GM19438 (cell line): ENCODE measurements around the gene MIEF1.

Source experiments
- ATAC-seq: cut with Tn5 transposase; IDR thresholded peaks from one replicate; pipeline ENCODE4 v1.9.1; 2021; ENCODE audit warnings: low read depth; ENCODE audit not compliant: unreplicated experiment

Gene MIEF1

DNA sequence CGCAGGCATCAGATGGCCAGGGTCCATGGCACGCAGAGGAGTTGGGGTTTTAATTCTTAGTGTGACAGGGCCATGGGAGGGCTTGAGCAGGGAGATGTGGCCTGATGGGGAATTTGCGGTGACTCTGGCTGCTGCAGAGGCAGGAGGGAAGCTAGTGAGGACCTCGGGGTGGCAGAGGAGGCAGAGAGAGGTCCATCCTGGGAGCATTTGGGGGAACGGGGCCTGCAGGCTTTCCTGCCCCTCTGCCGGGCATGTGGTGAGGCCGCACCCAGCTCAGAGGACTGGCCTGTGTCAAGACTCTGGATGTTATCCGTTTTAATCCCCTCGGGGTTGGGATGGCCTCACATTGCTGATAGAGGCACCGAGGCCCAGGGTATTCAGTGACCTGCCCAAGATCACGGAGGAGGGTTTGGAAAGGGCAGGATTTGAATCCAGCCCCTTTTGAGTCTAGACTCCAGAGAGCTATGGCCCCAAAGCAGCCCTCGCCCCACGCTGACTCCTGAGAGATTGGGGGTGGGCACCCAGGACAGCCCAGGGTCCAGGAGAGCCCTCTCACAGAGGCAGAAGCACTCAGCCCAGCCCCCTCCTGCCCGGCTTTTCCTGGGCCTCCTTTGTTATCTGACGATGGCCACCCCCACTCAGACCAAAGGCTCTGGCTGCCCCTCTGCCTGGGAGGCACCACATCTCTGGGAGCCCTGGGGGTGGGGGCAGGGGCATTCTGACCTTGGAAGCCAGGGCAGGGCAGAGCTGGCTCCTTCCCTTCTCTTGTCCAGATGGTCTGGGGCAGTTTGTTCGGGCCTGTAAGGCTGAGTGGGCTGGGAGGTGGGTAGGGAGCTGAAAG, 31.4 kb upstream of the MIEF1 start:
- ATAC-seq: no peak

GRCh38 chr22:39471381-39472141, 30.5 kb upstream of the MIEF1 start:
- ATAC-seq: peak; percentile 55

DNA sequence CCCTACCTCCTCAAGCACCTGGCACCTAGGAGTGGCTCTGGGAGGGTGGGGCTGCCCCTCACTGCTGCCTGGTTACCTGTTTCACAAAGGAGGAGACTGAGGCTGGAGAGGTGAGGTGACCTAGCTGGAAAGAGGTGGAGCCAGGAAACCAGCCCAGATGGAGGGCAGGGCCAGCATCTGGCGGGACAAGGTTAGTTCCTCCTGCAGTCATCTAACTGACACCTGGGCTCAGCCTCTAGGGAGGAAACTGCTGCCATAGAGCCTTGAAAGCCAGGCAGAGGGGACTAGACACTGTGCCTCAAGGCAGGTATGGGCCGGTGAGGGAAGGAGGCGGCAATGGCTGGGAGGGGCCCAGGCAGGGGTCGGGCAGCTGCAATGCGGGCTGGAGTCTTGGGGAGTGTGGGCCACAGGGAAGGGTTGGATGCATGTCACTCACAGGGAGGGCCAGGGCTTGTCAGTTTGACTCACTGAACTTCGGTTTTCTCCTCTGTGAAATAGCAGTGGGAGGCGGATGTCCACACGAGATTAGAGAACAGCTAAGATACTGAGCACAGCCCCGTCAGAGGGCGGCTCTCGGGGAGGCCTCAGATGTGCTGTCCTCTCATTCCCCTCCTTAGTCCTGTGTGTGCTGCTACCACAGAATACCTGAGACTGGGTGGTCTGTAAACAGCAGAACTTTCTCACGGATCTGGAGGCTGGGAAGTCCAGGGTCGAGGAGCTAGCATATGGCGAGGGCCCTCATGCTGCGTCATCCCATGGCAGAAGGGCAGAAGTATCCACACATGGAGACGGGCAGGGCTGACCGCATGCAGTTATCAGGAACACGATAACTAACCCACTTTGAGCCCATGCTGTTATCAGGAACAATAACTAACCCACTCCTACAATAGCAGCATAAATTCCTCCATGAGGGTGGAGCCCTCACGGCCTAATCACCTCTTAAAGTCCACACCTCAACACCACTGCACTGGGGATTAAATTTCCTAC, 29.2 kb upstream of the MIEF1 start:
- ATAC-seq: no peak

DNA sequence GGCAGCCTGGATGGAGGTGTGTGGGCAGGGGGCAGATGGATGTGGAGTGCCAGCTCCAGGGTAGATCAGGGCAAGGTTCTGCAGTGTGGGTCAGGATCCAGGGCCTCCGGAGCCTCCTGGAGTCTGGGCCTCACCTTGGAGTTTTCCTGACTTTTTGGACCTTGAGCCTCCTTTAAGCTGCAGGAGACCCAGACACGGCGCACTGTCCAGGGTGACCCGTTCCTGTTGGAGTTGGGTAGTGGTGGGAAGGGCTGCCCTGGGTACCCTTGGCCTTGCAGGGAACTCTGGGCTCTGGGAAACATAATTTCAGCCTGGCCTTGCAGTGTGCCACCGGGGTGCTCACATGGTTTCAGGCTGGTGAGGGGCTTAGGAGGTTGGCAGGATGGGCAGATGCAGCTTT, 28.2 kb upstream of the MIEF1 start:
- no peak for ATAC-seq

DNA sequence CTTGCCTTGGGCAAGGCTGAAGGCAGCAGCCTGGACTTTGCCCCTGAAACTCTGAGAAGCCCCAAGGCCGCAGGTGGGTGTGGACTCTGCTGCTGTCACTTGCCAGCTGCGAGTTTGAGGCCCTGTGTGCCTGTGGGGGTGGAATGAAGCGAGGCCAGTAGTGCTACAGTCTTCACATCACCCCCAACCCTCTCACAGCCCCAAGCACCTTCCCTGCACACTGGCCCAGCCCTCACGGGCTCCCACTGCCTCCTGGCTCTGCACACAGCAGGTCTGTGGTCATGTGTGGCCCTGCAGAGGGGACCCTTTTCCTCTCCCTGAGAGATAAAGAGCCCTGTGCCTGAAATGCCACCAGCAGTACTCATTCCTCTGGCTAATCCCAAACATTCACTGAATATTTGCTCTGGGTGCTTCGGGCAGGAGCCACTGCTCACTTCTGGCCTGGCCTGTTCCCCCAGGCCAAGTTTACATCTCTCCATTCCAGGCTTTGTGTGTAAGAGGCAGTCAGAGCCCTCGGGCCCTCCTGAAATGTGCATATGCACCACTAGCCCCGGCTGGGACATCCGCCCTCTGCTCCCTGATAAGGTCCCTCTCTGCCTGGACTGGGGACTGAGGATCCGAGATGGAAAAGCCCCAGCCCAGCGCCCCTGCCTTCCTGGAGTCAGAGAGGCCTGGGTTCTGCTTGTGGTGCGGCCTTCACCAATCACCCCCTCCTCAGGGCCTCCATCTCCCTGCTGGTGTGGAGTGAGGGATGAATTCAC, 27.6 kb upstream of the MIEF1 start:
- ATAC-seq: no peak

GRCh38 chr22:39475337-39475736, 26.8 kb upstream of the MIEF1 start:
- no peak for ATAC-seq

GRCh38 chr22:39475902-39476301, 26.2 kb upstream of the MIEF1 start:
- no peak for ATAC-seq

DNA sequence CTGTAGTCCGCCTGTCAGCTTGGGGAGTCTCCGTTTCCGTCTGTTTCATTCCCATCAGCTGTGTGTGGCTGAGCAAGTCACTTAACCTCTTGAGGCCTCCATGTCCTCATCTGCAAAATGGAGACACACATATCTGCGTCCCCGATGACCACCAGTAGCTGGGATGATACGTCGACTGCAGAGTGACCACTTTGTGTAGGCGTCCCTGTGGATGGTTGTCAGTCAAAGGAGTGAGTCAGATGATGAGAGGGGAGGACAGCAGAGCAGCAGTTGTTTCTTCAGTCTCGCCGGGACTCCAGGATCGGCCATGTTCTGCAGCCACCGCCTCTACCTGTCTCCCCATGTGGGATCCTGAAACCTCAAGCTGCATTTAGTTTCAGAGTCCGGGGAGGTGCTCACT, 25.4 kb upstream of the MIEF1 start:
- ATAC-seq: no peak

DNA sequence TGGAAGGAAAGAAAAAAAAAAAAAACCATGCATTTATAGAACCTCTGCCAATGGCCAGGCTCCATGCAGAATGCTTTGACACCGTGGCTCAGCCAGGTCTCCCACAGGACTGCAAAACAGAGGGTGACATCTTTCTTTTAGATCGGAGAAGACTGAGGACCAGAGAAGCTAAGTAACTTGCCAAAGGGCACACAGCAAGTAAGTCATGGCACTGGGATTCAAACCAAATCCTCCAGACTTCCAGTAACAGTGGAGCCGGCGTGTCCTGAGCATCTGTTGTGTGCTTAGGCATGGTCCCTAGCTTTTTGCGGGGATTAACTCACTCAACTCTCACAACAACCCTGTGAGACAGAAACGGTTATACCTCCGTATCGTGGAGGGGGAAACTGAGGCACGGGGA, 24.5 kb upstream of the MIEF1 start:
- ATAC-seq: no peak

DNA sequence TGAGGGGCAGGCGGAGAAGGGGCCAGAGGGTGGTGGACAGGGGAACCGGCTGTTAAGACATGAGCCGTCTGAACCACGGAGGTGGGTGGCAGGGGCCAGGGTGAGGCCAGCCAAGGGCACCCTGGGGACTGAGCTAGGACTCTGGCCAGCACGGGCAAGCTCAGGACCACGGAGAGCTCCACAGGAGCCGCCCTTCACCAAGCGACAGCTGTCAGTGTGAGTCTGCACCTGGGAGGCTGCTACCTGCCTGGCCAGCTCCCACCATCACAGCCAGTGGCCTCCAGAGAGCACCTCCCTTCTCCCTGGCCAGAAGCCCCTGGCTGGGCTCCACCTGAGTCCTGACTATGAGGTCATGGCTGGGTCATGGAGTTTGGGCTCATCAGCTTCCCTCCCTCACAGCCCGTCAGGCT, 23.6 kb upstream of the MIEF1 start:
- no peak for ATAC-seq

GRCh38 chr22:39479254-39479653, 22.8 kb upstream of the MIEF1 start:
- ATAC-seq: no peak

DNA sequence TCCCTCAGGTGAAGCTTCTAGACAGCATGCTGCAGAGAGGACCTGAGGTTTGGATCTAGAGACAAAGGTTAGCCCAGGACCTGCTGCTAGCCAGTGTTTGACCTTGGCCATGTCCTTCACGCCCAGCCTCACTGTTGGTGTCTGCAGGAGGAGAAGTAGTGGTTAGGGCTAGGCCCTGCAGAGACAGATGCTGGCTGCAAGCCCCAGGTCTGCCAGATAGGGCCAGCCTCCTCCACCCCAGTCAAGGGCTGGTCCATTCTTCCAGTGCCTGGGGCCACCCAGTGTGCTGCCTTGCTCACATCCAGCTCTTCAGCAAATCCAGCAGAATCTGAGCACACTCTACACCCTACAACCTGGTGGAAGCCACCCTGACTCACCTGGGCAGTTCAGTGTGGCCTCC, 21.5 kb upstream of the MIEF1 start:
- no peak for ATAC-seq

DNA sequence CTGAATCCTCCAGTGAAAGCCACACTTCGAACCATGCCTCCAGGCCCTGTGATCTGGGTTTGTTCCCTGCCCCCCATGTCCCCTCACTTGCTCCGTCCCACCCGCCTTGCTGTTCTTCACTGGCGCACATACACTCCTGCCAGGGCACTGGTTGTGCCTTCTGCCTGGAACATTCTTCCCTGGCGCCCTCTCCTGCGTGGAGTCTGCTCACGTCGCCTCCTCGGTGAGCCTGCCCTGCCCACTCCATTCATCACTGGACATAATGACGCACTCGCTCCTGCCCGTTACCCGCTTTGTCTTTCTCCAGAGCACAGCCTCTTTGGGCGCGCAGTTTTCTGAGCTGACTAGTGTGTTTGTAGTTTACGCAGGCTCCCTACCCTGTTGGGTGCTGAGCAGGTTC, 21.0 kb upstream of the MIEF1 start:
- ATAC-seq: no peak

GRCh38 chr22:39481595-39481994, 20.5 kb upstream of the MIEF1 start:
- no peak for ATAC-seq

DNA sequence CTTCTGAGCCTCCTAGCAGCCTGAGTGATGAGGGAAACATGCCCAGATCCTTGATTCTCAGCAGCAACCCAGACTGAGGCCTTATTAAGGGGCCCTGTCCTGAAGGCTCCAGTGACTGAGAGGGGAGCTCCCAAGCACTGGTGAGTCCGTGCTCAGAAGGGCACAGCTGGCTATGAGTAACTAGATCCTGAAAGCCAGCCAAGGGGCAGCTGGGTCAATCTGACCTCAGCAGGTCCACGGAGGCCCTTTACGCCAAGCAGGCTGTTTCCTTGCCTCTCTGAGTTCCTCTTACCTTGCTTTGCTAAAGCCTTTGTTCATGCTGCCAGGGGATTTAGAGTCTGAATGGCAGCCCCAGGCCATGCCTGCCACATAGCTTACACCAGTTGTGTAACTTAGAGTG, 19.3 kb upstream of the MIEF1 start:
- no peak for ATAC-seq

DNA sequence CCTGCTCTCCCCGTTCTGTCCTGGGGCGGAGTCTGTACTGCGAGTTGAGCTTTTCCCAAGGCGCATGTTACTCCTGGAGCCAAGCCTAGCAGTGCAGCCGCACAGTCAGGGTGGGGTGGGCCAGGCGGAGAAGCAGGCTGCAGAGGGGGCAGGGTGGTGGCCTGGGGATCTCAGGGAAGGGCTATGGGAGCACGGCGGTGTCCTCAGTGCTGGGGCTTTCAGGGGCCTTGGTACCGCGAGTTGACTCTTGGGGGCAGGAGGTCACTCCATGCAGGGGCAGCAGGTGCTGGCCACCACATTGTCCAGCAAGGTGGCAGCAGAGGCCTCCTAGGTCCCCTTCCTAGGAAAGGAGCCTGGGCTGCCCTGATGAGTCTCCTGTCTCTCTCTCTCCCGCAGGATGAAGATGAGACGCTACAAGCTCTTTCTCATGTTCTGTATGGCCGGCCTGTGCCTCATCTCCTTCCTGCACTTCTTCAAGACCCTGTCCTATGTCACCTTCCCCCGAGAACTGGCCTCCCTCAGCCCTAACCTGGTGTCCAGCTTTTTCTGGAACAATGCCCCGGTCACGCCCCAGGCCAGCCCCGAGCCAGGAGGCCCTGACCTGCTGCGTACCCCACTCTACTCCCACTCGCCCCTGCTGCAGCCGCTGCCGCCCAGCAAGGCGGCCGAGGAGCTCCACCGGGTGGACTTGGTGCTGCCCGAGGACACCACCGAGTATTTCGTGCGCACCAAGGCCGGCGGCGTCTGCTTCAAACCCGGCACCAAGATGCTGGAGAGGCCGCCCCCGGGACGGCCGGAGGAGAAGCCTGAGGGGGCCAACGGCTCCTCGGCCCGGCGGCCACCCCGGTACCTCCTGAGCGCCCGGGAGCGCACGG, 14.9 kb upstream of the MIEF1 start:
- ATAC-seq: no peak

DNA sequence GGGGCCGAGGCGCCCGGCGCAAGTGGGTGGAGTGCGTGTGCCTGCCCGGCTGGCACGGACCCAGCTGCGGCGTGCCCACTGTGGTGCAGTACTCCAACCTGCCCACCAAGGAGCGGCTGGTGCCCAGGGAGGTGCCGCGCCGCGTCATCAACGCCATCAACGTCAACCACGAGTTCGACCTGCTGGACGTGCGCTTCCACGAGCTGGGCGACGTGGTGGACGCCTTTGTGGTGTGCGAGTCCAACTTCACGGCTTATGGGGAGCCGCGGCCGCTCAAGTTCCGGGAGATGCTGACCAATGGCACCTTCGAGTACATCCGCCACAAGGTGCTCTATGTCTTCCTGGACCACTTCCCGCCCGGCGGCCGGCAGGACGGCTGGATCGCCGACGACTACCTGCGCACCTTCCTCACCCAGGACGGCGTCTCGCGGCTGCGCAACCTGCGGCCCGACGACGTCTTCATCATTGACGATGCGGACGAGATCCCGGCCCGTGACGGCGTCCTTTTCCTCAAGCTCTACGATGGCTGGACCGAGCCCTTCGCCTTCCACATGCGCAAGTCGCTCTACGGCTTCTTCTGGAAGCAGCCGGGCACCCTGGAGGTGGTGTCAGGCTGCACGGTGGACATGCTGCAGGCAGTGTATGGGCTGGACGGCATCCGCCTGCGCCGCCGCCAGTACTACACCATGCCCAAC, 14.1 kb upstream of the MIEF1 start:
- no peak for ATAC-seq

DNA sequence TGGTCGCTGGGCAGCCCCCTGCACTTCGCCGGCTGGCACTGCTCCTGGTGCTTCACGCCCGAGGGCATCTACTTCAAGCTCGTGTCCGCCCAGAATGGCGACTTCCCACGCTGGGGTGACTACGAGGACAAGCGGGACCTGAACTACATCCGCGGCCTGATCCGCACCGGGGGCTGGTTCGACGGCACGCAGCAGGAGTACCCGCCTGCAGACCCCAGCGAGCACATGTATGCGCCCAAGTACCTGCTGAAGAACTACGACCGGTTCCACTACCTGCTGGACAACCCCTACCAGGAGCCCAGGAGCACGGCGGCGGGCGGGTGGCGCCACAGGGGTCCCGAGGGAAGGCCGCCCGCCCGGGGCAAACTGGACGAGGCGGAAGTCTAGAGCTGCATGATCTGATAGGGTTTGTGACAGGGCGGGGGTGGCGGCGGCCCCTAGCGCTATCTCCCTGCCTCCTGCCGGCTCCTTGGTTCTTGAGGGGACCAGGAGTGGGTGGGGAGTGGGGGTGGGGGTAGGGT, 13.5 kb upstream of the MIEF1 start:
- no peak for ATAC-seq
